Subcutaneous abdominal adipose tissue (tissue), 5 donors: Measurements from ENCODE around the gene TMCO1.
"Not testable (repeated sequence)": the region's sequence is repeated elsewhere in the genome, so short reads cannot be mapped to it uniquely, and the experiment has no call there.

Experiments used
- H3K27ac ChIP-seq: one replicate; pipeline ENCODE4 v1.7.0; 2013; ENCODE audit warnings: low read depth, mild to moderate bottlenecking, inconsistent platforms, low read length, moderate library complexity
- H3K27me3 ChIP-seq, 5 donors: one replicate each; pipeline ENCODE4 v1.7.0; 2013; ENCODE audit warnings: low read length in 5 of 5, inconsistent platforms in 1 of 5; ENCODE audit not compliant: control insufficient read depth in 5 of 5, insufficient read depth in 4 of 5
- H3K36me3 ChIP-seq, 5 donors: one replicate each; pipeline ENCODE4 v1.7.0; 2013; ENCODE audit warnings: low read length in 5 of 5; ENCODE audit not compliant: control insufficient read depth in 5 of 5, insufficient read depth in 5 of 5
- H3K4me1 ChIP-seq, 5 donors: one replicate each; pipeline ENCODE4 v1.7.0; 2013; ENCODE audit warnings: low read length in 5 of 5, mild to moderate bottlenecking in 3 of 5, moderate library complexity in 1 of 5; ENCODE audit not compliant: control insufficient read depth in 5 of 5, insufficient read depth in 5 of 5
- H3K4me3 ChIP-seq, 5 donors: one replicate each; pipeline ENCODE4 v1.7.0; 2013; ENCODE audit warnings: low read length in 5 of 5, low read depth in 1 of 5
- H3K9ac ChIP-seq, 5 donors: one replicate each; pipeline ENCODE4 v1.7.0; 2013; ENCODE audit warnings: low read length in 5 of 5, mild to moderate bottlenecking in 4 of 5, moderate library complexity in 3 of 5
- H3K9me3 ChIP-seq, 5 donors: one replicate each; pipeline ENCODE4 v1.7.0; 2013; ENCODE audit warnings: low read length in 5 of 5; ENCODE audit not compliant: control insufficient read depth in 5 of 5
- donor health status: healthy.
- donor health status: healthy.
- donor health status: healthy.
- donor health status: healthy.
- donor health status: healthy.

TMCO1 gene

DNA sequence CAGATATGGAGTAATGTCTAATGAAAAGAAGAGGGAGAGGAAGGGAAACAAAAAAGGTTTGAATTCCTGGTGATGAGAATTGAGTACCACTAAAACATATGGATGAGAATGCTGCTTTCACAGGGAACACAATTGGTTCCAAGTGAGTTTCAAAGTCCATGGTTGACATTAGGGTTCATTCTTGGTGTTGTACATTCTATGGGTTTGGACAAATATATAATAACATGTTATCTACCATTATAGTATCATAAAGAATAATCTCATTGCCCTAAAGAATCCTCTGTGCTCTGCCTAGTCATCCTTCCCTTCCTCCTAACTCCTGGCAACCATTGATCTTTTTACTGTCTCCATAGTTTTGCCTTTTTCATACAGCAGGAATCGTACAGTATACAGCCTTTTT, 20.1 kb downstream of the TMCO1 start:
- no peaks in the 10 kb centered on the region for H3K4me1 ChIP-seq
- no peaks in the 10 kb centered on the region for H3K9me3 ChIP-seq
- H3K9ac ChIP-seq: no peak overlapping the region
- no peaks in the 10 kb centered on the region for H3K27me3 ChIP-seq
- no peak overlapping the region for H3K4me3 ChIP-seq
- H3K36me3 ChIP-seq: peaks cover 13 to 34% (median 19%) of the 10 kb centered on the region in 5 donors
- H3K27ac ChIP-seq: no peak overlapping the region

DNA sequence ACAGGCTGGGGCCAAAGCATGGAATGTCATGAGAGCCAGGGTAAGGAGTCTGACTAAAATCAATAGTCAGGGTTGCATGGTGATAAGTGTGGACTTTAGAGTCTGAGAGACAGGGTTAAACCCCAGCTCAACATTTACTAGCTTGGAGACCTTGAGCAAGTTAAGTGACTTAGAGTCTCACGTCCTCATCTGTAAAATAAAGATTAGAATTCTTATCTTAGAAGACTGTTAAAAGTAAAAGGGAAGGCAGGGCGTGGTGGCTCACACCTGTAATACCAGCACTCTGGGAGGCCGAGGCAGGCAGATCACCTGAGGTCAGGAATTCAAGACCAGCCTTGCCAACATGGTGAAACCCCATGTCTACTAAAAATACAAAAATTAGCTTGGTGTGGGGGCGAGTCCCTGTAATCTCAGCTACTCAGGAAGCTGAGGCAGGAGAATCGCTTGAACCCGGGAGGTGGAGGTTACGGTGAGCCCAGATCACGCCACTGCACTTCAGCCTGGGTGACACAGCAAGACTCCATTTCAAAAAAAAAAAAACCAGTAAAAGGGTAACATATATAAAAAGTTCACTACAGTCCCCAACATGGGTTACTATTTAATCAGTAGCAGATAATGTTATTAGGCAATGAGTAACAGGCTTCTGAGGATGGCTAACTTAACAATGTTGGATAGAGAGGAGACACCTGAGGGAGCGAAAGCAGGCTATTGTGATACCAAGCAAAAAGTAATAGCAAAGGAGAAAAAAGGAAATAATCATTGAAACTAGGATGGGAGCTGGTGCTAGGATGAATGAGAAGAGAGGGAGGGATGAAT, 20.8 kb downstream of the TMCO1 start:
- Histone ChIP-seq H3K36me3 (peaks cover 12 to 32% (median 20%) of the 10 kb centered on the region in 5 donors), H3K27me3 (no peaks in the 10 kb centered on the region), H3K9me3 (no peaks in the 10 kb centered on the region), H3K27ac (no peak overlapping the region), H3K4me3 (no peak overlapping the region), H3K9ac (no peak overlapping the region), H3K4me1 (no peaks in the 10 kb centered on the region)

DNA sequence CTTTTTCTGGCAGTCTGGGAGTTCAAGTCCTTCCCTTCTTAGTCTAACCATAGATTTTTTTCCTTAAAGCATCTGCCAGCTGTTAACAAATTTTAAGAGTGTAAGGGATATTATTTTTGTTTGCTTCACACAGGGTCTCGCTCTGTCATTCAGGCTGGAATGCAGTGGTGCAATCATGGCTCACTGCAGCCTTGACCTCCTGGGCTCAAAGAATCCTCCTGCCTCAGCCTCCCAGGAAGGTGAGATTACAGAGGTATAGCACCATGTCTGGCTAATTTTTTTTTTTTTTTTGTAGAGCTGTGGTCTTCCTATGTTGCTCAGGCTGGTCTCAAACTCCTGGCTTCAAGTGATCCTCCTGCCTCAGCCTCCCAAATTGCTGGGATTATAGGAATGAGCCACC, 23.8 kb downstream of the TMCO1 start:
- H3K9ac ChIP-seq, H3K27ac ChIP-seq, H3K27me3 ChIP-seq, H3K4me3 ChIP-seq, H3K9me3 ChIP-seq, H3K4me1 ChIP-seq: not testable (repeated sequence)
- peaks cover 29 to 47% (median 41%) of the 10 kb centered on the region in 5 donors for H3K36me3 ChIP-seq

DNA sequence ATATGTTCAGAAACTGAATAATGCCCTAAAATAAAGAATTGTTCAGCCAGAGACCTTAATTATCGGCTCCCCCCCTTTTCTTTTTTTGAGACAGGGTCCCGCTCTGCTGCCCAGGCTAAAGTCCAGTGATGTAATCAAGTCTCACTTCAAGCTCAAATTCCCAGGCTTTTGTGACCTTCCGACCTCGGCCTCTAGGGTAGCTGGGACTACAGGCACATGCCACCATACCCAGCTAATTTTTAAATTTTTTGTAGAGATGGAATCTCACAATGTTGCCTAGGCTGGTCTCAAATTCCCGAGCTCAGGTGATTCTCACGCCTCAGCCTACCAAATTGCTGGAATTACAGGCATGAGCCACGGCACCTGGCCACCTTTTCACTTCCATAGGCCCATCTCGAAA, 26.5 kb downstream of the TMCO1 start:
- no peaks in the 10 kb centered on the region for H3K9me3 ChIP-seq
- H3K36me3 ChIP-seq: peaks cover 29 to 47% (median 35%) of the 10 kb centered on the region in 5 donors
- H3K9ac ChIP-seq: no peak overlapping the region
- H3K4me1 ChIP-seq: peaks cover 0 to 7% (median 5%) of the 10 kb centered on the region in 5 donors
- no peak overlapping the region for H3K4me3 ChIP-seq
- H3K27ac ChIP-seq: no peak overlapping the region
- no peaks in the 10 kb centered on the region for H3K27me3 ChIP-seq

DNA sequence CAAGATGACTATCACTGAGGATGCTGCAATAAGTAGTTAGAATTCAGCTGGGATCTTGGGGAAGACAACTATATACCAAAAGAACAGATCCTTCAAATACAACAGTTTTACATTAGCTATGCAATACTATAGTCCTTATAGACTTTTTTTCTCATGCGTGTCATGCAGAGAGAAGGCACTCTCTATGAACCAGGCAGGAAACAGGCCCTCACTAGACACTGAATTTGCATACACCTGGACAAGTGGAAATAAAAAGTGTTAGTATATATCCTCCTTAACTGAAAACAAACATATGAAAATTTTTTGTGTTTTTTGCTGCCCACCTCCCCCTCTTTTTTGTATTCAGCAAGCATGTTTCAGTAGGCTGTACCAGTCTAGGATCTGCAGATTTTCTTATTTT, 29.9 kb downstream of the TMCO1 start:
- H3K4me1 ChIP-seq: peaks cover 0 to 7% (median 5%) of the 10 kb centered on the region in 5 donors
- no peaks in the 10 kb centered on the region for H3K9me3 ChIP-seq
- no peak overlapping the region for H3K27ac ChIP-seq
- no peak overlapping the region for H3K4me3 ChIP-seq
- peaks cover 27 to 41% (median 39%) of the 10 kb centered on the region in 5 donors for H3K36me3 ChIP-seq
- no peak overlapping the region for H3K9ac ChIP-seq
- H3K27me3 ChIP-seq: no peaks in the 10 kb centered on the region

DNA sequence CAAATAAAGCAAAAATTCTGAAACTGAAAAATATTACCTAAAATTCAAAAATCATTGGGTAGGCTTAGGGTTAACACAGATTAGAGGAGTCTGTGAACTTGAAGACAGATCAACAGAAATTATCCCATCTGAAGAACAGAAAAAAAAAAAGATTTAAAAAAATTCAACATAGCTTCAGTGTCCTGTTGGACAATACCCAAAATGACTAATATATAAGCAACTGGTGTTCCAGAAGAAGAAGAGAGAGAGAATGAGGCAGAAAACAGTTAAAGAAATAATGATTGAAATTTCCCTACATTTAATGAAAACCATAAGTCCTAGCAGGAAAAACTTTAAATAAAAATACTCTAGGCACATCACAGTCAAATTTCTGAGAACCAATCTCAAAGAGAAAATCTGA, 31.5 kb downstream of the TMCO1 start:
- Histone ChIP-seq H3K27me3 (no peaks in the 10 kb centered on the region), H3K9me3 (no peaks in the 10 kb centered on the region), H3K27ac (no peak overlapping the region), H3K4me3 (no peak overlapping the region), H3K36me3 (peaks cover 17 to 34% (median 26%) of the 10 kb centered on the region in 5 donors), H3K4me1 (peaks cover 0 to 7% (median 5%) of the 10 kb centered on the region in 5 donors), H3K9ac (no peak overlapping the region)

DNA sequence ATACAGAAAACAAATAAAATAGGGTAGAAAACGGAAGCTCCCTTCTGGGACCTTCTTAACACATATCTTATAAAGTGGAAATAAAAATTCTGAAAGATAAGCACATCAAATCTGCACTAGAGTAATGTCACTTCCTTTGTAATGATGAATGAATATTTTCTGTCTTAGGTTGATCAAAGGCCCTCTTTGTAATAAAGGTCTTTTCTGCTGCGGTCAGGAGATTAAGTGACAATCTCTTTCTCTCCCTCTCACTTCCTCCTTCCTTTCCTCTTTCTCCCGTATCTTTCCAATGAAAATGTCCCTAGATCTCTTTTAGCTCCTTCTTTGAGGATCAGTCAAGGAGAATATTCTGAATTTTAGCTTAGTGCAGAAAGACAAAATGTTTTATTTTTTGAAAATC, 33.8 kb downstream of the TMCO1 start:
- Histone ChIP-seq H3K36me3 (peaks cover 0 to 19% (median 10%) of the 10 kb centered on the region in 5 donors), H3K27ac (no peak overlapping the region), H3K27me3 (no peaks in the 10 kb centered on the region), H3K9ac (no peak overlapping the region), H3K4me1 (peaks cover 0 to 7% (median 5%) of the 10 kb centered on the region in 5 donors), H3K4me3 (no peak overlapping the region), H3K9me3 (no peaks in the 10 kb centered on the region)

DNA sequence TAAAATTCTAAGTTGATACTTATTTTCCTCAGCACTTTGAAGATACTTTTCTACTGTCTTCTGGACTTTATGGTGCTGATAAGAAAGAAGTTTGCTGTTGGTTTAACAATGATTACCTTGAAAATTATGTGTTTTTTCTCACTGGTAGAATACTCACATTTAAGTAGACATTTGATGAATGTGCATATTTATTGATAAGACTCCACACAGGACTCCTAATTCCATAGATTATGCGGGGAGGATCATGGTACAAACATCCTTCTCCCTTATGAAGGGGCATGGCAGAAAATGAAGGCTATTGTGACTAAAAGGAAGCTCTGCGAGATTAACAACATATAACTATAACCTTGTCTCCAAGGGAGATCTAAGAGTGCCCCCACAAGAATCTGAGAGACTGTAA, 41.8 kb downstream of the TMCO1 start:
- no peaks in the 10 kb centered on the region for H3K9me3 ChIP-seq
- no peak overlapping the region for H3K4me3 ChIP-seq
- no peaks in the 10 kb centered on the region for H3K4me1 ChIP-seq
- H3K27me3 ChIP-seq: no peaks in the 10 kb centered on the region
- no peak overlapping the region for H3K9ac ChIP-seq
- H3K27ac ChIP-seq: no peak overlapping the region
- peaks cover 18 to 29% (median 21%) of the 10 kb centered on the region in 5 donors for H3K36me3 ChIP-seq

DNA sequence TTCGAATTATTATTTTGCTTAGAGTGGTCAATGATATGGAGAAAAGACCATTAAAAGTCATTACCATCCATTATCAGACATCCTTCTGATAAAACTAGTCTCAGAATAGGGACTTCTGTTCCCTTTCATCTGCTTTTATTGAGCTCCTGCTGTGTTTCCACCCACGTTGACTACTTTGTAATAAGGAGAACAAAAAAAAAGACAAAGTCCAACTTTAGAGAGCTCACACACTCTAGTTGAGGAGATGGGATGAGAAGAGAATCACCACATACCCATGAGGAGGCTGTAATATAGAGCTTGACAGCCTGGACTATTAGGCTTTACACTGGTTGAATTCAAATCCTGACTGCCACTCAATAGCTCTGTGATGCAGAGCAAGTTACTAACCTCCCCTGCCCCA, 42.5 kb downstream of the TMCO1 start:
- no peaks in the 10 kb centered on the region for H3K4me1 ChIP-seq
- H3K36me3 ChIP-seq: peaks cover 18 to 29% (median 21%) of the 10 kb centered on the region in 5 donors
- no peak overlapping the region for H3K9ac ChIP-seq
- no peak overlapping the region for H3K4me3 ChIP-seq
- H3K27me3 ChIP-seq: no peaks in the 10 kb centered on the region
- no peaks in the 10 kb centered on the region for H3K9me3 ChIP-seq
- no peak overlapping the region for H3K27ac ChIP-seq

DNA sequence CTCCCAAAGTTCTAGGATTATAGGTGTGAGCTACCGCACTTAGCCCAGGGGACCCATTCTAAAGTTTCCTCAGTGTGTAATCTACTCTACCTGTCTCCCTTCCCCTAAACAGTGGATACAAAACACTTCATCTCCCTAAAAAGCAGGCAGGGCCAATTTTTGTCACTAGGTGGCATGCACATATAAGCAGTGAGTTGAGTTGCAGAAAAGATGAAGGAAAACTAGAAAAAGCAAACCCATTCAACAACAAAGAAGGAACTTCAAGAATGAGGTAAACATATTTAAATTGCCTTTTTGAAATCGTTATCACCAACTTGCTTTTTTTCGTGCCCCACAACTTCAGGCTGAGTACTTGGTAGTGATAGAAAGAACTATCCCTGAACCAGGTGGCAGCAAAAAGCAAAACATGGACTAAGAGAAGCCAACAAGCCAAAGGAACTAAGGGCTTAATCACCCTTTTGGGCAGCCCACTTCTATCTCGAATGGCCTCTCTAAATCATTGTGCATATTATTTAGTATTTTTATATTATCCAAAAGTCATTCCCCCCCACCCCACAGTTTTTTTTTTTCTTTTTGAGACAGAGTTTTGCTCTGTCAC, 50.7 kb downstream of the TMCO1 start:
- Histone ChIP-seq H3K9me3 (no peaks in the 10 kb centered on the region), H3K27ac (no peak overlapping the region), H3K36me3 (no peaks in the 10 kb centered on the region), H3K27me3 (no peaks in the 10 kb centered on the region), H3K4me3 (no peak overlapping the region), H3K4me1 (peaks cover 0 to 8% (median 0%) of the 10 kb centered on the region in 5 donors), H3K9ac (no peak overlapping the region)
